GM19025 (cell line): Measurements from ENCODE around the gene SMARCC1.

ENCODE experiments used
- ATAC-seq: cut with Tn5 transposase; IDR thresholded peaks from one replicate; pipeline ENCODE4 v1.9.1; 2021; ENCODE audit warnings: mild to moderate bottlenecking, low read depth, moderate library complexity; ENCODE audit not compliant: unreplicated experiment

Gene SMARCC1

DNA sequence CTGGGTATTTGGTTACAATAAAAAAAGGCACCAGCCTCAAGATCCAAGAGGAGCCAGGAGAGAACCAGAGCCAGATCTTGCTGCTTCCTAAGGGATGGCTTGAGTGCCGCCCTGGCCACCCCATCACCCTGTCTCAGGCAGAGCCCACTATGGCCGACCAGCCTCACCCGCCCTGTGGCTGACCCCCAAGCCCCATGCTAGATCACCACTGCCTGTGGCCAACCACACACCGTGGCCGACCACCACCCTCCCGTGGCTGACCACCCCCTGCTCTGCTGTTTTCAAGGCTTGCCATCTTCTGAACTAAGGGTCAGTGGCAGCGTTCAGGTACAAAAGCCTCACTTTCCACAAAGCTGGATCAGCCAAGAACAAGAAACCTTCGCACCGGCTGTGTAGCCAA lies 215.0 kb downstream of the SMARCC1 start:
- ATAC-seq, result no peak

DNA sequence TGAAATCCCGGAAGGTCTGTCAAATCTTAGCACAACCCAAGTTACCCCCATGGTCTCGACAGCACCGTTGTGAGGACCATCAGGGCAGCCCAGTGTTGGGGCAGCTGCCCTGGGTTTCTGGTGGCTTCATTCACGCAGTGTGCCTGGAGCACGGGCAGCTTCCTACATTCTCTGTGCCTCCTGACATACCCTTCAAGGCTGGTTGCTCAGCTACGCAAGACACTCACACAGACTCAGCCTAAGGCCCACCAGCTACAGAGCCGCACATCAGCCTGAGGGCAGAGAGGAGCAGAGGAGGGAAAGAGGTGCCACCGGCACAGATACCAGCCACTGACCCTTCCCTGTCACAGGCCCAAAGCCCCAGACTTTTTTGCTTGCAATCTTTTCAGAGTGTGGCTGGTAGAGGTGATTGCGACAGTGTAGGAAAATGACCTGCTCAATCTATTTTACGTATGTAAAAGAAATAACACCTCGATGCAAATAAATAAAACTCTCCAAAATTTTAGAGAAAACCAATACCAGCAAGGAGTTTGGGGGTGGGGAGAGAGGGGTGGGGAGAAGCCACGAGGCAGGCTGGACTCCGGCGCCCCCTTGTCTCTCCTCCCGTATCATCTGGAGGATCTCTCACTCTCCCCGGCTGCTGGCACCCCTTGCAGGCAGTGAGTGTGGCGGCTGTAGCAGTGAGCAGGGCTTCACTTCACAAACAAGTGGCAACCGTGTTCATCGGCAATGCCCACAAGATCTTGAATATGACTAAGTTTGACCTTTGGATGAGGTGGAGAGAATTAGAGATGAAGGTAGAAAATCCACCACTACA lies 215.8 kb downstream of the SMARCC1 start:
- no peak for ATAC-seq

DNA sequence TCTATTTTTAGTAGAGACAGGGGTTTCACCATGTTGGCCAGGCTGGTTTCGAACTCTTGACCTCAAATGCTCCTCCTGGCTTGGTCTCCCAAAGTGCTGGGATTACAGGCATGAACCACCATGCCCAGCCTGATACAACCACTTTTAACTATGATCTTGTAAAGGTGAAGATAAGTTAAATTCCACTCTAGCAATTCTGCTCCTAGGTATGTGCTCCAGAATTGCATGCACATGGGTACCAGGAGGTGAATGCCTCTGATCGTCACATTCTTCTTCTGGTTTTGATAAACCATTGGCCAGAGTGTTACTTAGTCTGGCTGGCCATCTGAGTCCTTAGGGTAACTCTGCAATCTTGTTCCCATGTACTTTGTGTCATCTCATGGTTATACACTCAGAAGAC lies 225.3 kb downstream of the SMARCC1 start:
- no peak for ATAC-seq

DNA sequence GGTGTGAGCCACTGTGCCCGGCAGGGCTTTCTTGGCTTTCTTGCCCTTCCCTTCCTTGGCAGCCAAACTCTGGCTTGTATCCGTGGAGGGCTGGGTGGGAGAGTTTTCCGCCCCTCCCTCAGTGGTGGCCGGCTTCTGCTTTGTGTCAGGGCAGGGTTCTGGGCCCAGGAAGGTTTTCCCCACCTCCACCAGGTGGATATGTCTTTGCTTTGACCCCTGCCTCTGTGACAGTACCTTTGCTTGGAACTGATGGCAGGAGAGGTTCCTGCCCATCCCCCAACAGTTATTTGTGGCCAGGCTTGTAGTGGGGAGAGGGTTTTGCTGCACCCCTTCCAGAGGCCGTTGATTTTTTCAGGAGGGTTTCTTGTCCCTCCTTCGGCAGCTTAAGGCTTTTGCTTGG lies 227.4 kb downstream of the SMARCC1 start:
- ATAC-seq, result no peak

DNA sequence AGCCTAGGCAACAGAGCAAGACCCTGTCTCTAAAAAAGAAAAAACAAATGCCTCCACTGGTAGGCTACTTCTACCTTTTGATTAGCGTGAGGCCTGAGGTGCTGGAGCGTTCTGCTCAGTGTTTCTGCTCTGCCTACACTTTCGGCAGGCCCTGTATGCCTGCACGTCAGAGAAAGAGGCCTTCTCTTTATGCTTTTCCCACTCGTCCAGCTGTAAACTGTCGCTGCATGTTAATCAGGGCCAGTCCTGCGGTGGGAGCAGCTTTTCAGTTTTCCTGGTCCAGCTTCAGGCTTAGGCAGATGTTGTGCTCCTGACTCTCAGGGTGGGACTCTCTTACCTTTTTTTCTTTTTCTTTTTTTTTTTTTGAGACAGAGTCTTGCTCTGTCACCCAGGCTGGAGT lies 228.3 kb downstream of the SMARCC1 start:
- ATAC-seq, result no peak

DNA sequence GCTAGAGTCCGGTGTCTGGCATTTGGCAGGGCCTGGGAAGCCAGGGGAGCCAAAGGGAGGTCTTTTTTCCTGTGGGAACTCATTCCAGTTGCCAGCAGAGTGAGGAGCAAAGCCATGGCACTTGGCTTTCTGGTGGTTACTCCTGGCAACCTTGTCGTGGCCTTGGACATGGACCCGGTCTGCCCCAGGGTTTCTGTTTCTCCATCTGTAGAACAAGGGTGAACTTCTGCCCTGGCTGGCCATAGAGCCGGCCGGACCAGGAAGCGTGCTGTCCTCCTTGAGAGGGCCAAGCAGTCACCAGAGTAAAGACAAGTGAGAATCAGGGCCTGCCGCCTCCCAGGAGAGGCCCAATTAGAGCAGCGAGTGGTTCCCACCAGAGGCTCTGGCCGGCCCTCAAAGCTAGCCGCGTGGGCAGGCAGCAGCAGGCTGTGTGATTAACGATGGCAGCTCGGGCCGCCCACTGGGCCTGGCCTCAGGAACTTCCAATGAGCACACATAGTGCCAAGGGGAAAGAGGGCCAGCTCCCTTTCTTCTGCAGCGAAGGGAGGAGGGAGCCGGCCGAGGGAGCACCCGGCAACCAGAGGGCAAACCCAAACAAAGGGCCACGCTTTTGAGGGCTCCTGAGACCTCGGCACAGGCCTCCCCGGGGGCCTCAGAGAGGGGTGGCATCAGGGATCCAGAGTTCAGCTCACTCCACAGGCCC lies 239.1 kb downstream of the SMARCC1 start:
- ATAC-seq, result no peak

DNA sequence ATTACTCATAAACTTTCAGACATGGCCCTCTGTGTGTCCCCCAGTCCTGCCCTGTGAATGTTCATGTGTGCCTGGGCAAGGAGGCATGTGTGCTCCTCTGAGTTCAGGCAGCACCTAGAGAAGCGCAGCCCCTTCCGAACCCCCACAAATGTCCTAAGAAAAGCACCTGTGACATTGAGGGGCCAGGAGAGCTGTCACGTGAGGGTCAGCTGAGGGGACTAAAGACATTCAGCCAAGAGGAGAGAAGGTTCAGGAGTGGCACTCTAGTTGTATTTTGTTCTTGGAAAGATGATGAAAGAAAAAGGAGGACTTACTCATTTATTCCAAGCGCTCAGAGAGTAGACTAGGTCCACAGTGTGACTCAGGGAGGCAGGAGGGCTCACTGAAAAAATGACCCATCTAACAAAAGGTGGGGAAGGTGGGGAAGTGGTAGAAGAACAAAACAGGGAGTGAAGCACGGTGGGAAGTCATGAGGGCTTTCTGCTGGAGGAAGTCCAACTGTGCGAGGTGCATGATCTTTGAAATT lies 240.0 kb downstream of the SMARCC1 start:
- no peak for ATAC-seq

DNA sequence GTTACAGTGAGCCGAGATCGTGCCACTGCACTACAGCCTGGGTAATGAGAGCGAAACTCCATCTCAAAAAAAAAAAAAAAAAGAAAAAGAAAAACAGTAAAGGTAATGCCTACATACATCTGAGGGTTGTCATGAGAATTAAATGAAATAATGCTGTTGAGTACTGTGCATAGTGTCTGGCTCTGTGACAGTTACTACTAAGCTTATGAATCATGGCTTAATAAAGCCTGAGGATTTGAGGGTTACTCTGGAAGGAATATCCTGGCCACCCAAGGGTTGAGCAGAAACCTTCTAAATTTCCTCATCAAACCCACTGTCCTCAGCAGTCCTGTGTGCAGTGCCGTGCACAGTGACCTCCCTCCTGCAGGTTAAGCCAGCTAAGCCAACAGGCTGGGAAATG lies 241.4 kb downstream of the SMARCC1 start:
- no peak for ATAC-seq

DNA sequence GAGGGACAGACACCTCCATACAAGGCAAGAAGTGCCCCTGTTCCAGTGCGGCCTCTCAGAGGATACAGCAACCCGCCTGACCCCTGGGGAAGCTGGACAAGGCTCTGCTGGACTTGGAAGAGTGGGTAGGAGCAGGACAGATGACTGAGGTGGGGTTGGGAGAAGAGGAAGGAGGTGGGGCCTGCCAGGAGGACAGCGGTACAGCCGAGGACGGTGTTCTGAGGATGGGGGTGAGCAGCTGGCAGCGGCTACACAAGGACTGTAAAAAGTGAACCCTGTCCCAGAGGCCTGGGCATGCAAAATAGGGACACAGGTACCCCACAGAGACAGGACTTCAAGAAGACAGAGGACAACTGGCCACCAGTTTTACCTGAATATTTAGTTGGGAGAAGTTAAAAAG lies 244.7 kb downstream of the SMARCC1 start:
- ATAC-seq, result no peak

DNA sequence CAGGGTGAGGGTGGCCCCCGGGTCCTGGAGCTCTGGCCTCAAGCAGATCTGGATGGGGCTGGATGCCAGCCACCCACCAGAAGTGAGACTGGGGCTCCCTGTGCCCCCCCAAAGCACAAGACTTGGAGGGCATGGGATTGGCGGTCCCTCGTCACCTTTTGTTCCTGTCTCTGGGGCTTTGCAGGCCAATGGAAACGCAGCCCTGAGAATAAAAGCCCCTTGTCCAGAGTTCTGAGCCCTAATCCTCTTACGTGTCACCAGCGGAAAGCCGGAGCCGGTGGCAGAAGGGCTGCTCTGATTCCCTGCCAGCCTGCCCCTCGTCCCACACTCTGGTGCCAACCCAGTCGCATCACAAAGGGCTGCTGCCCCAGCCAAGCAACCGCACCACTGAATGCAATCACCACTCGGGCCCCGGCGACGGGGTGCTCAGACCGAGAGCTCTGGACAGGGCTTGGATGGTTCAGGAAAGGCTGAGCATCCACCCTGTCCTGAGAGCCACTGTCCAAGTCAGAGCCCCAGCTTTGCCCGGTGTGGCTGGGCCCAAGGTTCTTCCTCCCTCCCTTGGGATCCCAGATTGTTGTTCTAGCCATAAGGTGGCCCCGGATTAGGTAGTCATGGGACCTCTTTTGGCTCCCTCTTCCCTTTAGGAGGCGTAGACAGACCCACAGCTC lies 245.3 kb downstream of the SMARCC1 start:
- no peak for ATAC-seq
